ENCODE measurements around the gene UQCC3.

DNA sequence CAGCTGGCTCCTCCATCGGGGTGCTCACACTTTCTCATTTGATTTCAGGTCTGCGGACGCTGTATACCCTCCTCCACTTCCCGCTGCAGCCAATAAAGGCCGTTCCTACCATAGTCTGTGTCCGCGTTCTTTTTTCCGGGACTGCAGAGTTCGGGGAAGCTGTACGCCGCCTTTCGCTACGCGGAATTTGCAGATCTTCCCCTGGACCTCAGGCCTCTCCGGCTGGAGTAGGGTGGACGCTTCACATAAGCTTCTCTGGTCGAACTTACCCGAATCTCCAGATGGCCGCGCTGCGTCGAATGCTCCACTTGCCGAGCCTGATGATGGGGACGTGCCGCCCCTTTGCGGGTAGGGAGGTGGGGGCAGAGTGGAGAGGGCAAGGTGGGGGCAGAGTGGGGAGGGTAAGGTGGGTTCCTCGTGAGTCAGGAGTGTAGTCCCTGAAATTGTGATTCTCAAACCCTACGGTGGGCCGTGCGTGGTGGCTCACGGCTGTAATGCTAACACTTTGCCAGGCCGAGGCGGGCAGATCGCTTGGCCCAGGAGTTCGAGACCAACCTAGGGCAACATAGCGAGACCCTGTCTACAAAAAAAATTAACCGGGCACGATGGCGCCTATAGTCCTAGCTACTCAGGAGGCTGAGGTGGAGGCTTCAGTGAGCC, 5.7 kb upstream of the UQCC3 start:
- TF ChIP-seq, protein P1, sequence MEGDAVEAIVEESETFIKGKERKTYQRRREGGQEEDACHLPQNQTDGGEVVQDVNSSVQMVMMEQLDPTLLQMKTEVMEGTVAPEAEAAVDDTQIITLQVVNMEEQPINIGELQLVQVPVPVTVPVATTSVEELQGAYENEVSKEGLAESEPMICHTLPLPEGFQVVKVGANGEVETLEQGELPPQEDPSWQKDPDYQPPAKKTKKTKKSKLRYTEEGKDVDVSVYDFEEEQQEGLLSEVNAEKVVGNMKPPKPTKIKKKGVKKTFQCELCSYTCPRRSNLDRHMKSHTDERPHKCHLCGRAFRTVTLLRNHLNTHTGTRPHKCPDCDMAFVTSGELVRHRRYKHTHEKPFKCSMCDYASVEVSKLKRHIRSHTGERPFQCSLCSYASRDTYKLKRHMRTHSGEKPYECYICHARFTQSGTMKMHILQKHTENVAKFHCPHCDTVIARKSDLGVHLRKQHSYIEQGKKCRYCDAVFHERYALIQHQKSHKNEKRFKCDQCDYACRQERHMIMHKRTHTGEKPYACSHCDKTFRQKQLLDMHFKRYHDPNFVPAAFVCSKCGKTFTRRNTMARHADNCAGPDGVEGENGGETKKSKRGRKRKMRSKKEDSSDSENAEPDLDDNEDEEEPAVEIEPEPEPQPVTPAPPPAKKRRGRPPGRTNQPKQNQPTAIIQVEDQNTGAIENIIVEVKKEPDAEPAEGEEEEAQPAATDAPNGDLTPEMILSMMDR (IDR thresholded peaks at IDR 0.05): no peak
- no peak for TF ChIP-seq EP300 (IDR thresholded peaks at IDR 0.05)
- TF ChIP-seq POLR2AphosphoS5 (IDR thresholded peaks at IDR 0.05): no peak
